Activated naive CD4-positive, alpha-beta T cell treated with anti-CD3 and anti-CD28 coated beads, Interleukin-2, amount 50 U/mL, for 16 hours (primary cell): ENCODE data around the gene ARAF.
"Not testable (repeated sequence)": the region's sequence is repeated elsewhere in the genome, so short reads cannot be mapped to it uniquely, and the experiment has no call there.

Experiments
- DNase-seq: peaks from one replicate; pipeline ENCODE4 v3.0.0-alpha.2; 2020

ARAF gene

GRCh38 chrX:47560934-47561658 lies at the start of gene ARAF:
ARAF (plus strand) TSS chrX:47561205; CDS start chrX:47562968, 1,763 bp downstream.
- DNase-seq, result peak; percentile 95

GRCh38 chrX:47512383-47512782 lies 48.6 kb upstream of the ARAF start:
- not testable (repeated sequence) for DNase-seq

- DNase-seq, result peak; percentile 12
These were observed 47.7 kb upstream of the ARAF start for GRCh38 chrX:47513034-47513965.

- DNase-seq, result no peak
These were observed 46.3 kb upstream of the ARAF start for GRCh38 chrX:47514533-47515235.

- DNase-seq, result no peak
These were observed 44.9 kb upstream of the ARAF start for GRCh38 chrX:47515941-47516665.

- DNase-seq, result no peak
These were observed 42.9 kb upstream of the ARAF start for GRCh38 chrX:47518144-47518543.

GRCh38 chrX:47523297-47523696 lies 37.7 kb upstream of the ARAF start:
- DNase-seq, result peak; percentile 77

- DNase-seq, result no peak
These were observed 37.3 kb upstream of the ARAF start for GRCh38 chrX:47523713-47524166.

GRCh38 chrX:47529548-47529947 lies 31.5 kb upstream of the ARAF start:
- no peak for DNase-seq

- DNase-seq, result no peak
These were observed 31.0 kb upstream of the ARAF start for GRCh38 chrX:47530049-47530448.

- DNase-seq, result no peak
These were observed 21.1 kb upstream of the ARAF start for GRCh38 chrX:47539860-47540259.

- no peak for DNase-seq
These were observed 20.1 kb upstream of the ARAF start for GRCh38 chrX:47540754-47541538.

- no peak for DNase-seq
These were observed 17.5 kb upstream of the ARAF start for GRCh38 chrX:47543496-47543895.

- peak; percentile 85 for DNase-seq
These were observed 4.9 kb upstream of the ARAF start for GRCh38 chrX:47556045-47556623.

GRCh38 chrX:47558436-47558835 lies 2.6 kb upstream of the ARAF start:
- no peak for DNase-seq

GRCh38 chrX:47560179-47560933 lies 649 bp upstream of the ARAF start:
- DNase-seq, result no peak

- DNase-seq, result no peak
These were observed 700 bp downstream of the ARAF start for GRCh38 chrX:47561659-47562151.

GRCh38 chrX:47562615-47563243 lies 1.7 kb downstream of the ARAF start:
- DNase-seq, result peak; percentile 28

GRCh38 chrX:47563801-47564315 lies 2.9 kb downstream of the ARAF start:
- no peak for DNase-seq
